Neural crest cell (in vitro differentiated cells): ENCODE measurements around the gene CYP1A1. TPM values are rescaled to one million over a fixed set of nuclear protein-coding genes. Genes with fewer than 3 reads are reported as not detected.

Experiments used
- DNase-seq: peaks from one replicate; pipeline ENCODE4 v3.0.0; 2021; ENCODE audit warnings: low read depth, mixed read lengths, low spot score
- H3K27ac Mint-ChIP-seq: one replicate; pipeline ENCODE4 v1.8.0; 2021; ENCODE audit warnings: mild to moderate bottlenecking, mixed read lengths; ENCODE audit not compliant: unreplicated experiment
- H3K27me3 Mint-ChIP-seq: 2 replicates; pipeline ENCODE4 v1.8.0; 2021; ENCODE audit warnings: low read depth, mild to moderate bottlenecking, mixed read lengths
- H3K36me3 Mint-ChIP-seq: 2 replicates; pipeline ENCODE4 v1.8.0; 2021; ENCODE audit warnings: low read depth, mild to moderate bottlenecking, mixed read lengths
- H3K4me1 Mint-ChIP-seq: 2 replicates; pipeline ENCODE4 v1.8.0; 2021; ENCODE audit warnings: mixed read lengths
- H3K4me3 Mint-ChIP-seq: one replicate; pipeline ENCODE4 v1.8.0; 2021; ENCODE audit warnings: mild to moderate bottlenecking, mixed read lengths
- H3K9me3 Mint-ChIP-seq: 2 replicates; pipeline ENCODE4 v1.8.0; 2021; ENCODE audit warnings: mixed read lengths
- CTCF ChIP-seq: fragments of 200-600 bp; sonication (generic); conservative IDR thresholded peaks from 2 replicates; pipeline ENCODE4 v1.5.0; 2021; ENCODE audit warnings: antibody characterized with exemption, mild to moderate bottlenecking
- total RNA-seq: library from RNA; stranded (reverse); gene quantifications from 2 replicates; pipeline ENCODE4 v1.2.1, GENCODE V29; 2021

The CYP1A1 gene
- total RNA-seq, 1 donor from 2014 or later = 1.7 TPM

- no peaks in the 10 kb centered on the region for H3K9me3 Mint-ChIP-seq
- H3K27me3 Mint-ChIP-seq = peaks cover 6% of the 10 kb centered on the region
- peaks cover 24% of the 10 kb centered on the region for H3K4me1 Mint-ChIP-seq
- no peak for DNase-seq
- H3K36me3 Mint-ChIP-seq = no peaks in the 10 kb centered on the region
- TF ChIP-seq CTCF = no peak
- H3K4me3 Mint-ChIP-seq = no peak overlapping the region
- H3K27ac Mint-ChIP-seq = no peak overlapping the region
Measured at GRCh38 chr15:74722591-74722990, 2.7 kb downstream of the CYP1A1 start.

GRCh38 chr15:74716651-74717050, 8.7 kb downstream of the CYP1A1 start:
- H3K9me3 Mint-ChIP-seq = no peaks in the 10 kb centered on the region
- TF ChIP-seq CTCF = no peak
- no peaks in the 10 kb centered on the region for H3K4me1 Mint-ChIP-seq
- no peak for DNase-seq
- peaks cover 8% of the 10 kb centered on the region for H3K27me3 Mint-ChIP-seq
- no peak overlapping the region for H3K27ac Mint-ChIP-seq
- no peak overlapping the region for H3K4me3 Mint-ChIP-seq
- no peaks in the 10 kb centered on the region for H3K36me3 Mint-ChIP-seq

- H3K27me3 Mint-ChIP-seq = peaks cover 50% of the 10 kb centered on the region
- no peaks in the 10 kb centered on the region for H3K36me3 Mint-ChIP-seq
- TF ChIP-seq CTCF = no peak
- no peaks in the 10 kb centered on the region for H3K9me3 Mint-ChIP-seq
- H3K4me1 Mint-ChIP-seq = no peaks in the 10 kb centered on the region
- no peak for DNase-seq
- H3K4me3 Mint-ChIP-seq = no peak overlapping the region
- H3K27ac Mint-ChIP-seq = no peak overlapping the region
Measured at GRCh38 chr15:74712311-74712710, 13.0 kb downstream of the CYP1A1 start.

DNA sequence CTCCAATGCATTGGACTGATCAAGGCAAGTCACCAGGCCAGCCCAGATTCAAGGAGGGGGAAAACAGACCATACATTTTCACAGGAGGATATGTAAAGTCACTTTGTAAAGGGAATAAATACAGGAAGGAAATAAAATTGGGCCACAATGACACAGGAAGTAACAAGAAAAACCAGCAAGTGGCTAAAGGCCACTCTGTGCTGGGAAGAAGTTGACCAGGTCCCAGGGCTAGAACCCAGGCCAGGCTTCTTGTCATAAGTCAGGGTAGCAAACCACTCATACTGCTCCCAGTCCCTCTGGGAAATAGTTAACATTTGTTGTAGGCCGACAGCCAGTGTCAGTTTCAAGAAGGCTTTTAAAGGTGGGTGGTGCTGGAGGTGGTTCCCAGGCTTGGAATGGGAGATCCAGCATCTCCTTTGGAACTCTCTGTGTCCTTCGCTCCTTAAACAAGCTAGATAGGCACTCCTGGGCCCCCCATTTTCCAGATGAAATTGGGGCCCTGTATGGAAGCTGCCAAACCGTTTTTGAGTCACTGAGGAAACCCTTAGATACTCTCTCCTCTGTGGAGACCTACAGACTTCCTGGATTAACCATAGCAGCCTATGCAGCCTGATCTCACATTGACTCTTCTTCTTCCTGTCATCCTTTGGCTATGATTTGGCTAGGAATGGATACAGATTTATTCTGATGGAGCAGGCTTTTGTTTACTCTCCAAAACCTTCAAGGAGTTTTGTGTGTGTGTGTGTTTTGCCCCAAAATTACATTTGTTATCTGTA, 14.8 kb downstream of the CYP1A1 start:
- DNase-seq = no peak
- no peak overlapping the region for H3K4me3 Mint-ChIP-seq
- no peak for TF ChIP-seq CTCF
- no peaks in the 10 kb centered on the region for H3K4me1 Mint-ChIP-seq
- peaks cover 67% of the 10 kb centered on the region for H3K27me3 Mint-ChIP-seq
- H3K36me3 Mint-ChIP-seq = no peaks in the 10 kb centered on the region
- H3K27ac Mint-ChIP-seq = no peak overlapping the region
- H3K9me3 Mint-ChIP-seq = no peaks in the 10 kb centered on the region

- Mint-ChIP-seq H3K27ac (no peak overlapping the region), H3K9me3 (no peaks in the 10 kb centered on the region), H3K4me1 (no peaks in the 10 kb centered on the region), H3K36me3 (no peaks in the 10 kb centered on the region), H3K27me3 (peaks cover 73% of the 10 kb centered on the region), H3K4me3 (no peak overlapping the region)
- DNase-seq = no peak
- no peak for TF ChIP-seq CTCF
Measured at GRCh38 chr15:74709892-74710291, 15.4 kb downstream of the CYP1A1 start.
